ENCODE measurements around the gene KRTAP17-1.

DNA sequence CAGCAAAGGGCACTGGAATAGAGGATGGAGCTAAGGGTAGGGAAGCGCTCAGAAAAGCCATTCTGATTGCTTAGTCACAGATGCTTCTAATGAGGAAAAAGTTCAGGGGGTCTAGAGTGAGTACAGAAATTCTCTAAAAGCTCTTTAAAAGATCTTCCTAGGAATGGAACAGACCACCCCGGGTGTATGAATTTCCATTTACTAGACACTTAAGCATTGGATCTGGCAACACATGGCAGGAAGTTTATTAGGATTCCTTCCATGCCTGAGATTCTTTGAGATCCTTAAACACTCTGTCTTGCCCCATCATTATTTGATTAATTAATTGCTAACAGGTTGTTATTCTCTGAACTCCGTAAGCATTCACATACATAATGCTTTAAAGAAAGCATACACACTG lies 31.5 kb downstream of the KRTAP17-1 start:
- TF ChIP-seq POLR2A (IDR thresholded peaks at IDR 0.05) (no peak), CTCF (IDR thresholded peaks at IDR 0.05) (no peak)

All from tibial nerve (tissue), 3 donors.